HepG2 (cell line): ENCODE data around the gene RIPK3. TPM values are rescaled to one million over a fixed set of nuclear protein-coding genes. Genes with fewer than 3 reads are reported as not detected.
A peak's percentile ranks its signal among the peaks of the same experiment; 100 is the strongest.
"Not testable (repeated sequence)": the region's sequence is repeated elsewhere in the genome, so short reads cannot be mapped to it uniquely, and the experiment has no call there.

ENCODE experiments used
- ATAC-seq: fragments of 200-7000 bp; cut with Tn5 transposase; 3 replicates; pipeline ENCODE4 v1.9.1; 2020; ENCODE audit warnings: mild to moderate bottlenecking, moderate library complexity
- BruUV-seq: library from RNA; stranded (reverse); fragments of 400-500 nt; replicated peaks from 2 replicates; lab custom pipeline; 2021; lab: Mats Ljungman, UMichigan
- CTCF ChIA-PET: fragments of 300-600 bp; formaldehyde crosslinking; extraction: SDS; loops from one replicate; lab custom pipeline; 2021; ENCODE audit warnings: low total read pairs, inconsistent platforms, low intra/inter-chr PET ratio; lab: Yijun Ruan, JAX
- POLR2A ChIA-PET: fragments of 350-600 bp; sonication (Branson Sonifier 250); formaldehyde crosslinking; loops from one replicate; lab custom pipeline; 2020; ENCODE audit warnings: antibody characterized with exemption, inconsistent platforms; lab: Yijun Ruan, JAX
- DNase-seq: peaks from one replicate; pipeline ENCODE4 v3.0.0-alpha.2; 2015; ENCODE audit warnings: low spot score
- FAIRE-seq: peaks from 3 replicates; lab custom pipeline; 2011; peaks lifted over from hg19 to GRCh38; lab: Jason Lieb, UNC
- H2AFZ ChIP-seq: one replicate; pipeline ENCODE4 v1.6.1; 2011; ENCODE audit warnings: low read length, inconsistent platforms
- H3K27ac ChIP-seq: fragments of 300-600 bp; 3 replicates; pipeline ENCODE4 v1.8.0; 2011; ENCODE audit warnings: mixed run types, mild to moderate bottlenecking, mixed read lengths, low read length, inconsistent platforms; ENCODE audit not compliant: insufficient read depth; ENCODE audit errors: extremely low read length
- H3K27me3 ChIP-seq, 2 experiments: fragments of 200-600 bp in 1 of 2; 2 replicates in 1 of 2; 3 replicates in 1 of 2; pipeline versions ENCODE4 v1.6.0 to v1.8.0; 2011; ENCODE audit warnings: low read length in 2 of 2, mild to moderate bottlenecking in 2 of 2, moderate library complexity in 2 of 2, inconsistent platforms in 1 of 2; ENCODE audit not compliant: insufficient read depth in 2 of 2, control insufficient read depth in 1 of 2
- H3K36me3 ChIP-seq, 2 experiments: fragments of 200-600 bp in 1 of 2; replicated peaks in 1 of 2; 2 replicates in 1 of 2; 3 replicates in 1 of 2; pipeline versions ENCODE4 v1.5.1 to v1.8.0; 2011; ENCODE audit warnings: low read length in 2 of 2, inconsistent platforms in 1 of 2; ENCODE audit not compliant: insufficient read depth in 2 of 2, control insufficient read depth in 1 of 2
- H3K4me1 ChIP-seq: 2 replicates; pipeline ENCODE4 v1.5.1; 2012; ENCODE audit warnings: low read length, inconsistent platforms; ENCODE audit not compliant: insufficient read depth
- H3K4me2 ChIP-seq: 2 replicates; pipeline ENCODE4 v1.6.0; 2011; ENCODE audit warnings: low read depth, low read length, inconsistent platforms
- H3K4me3 ChIP-seq, 3 experiments: fragments of 200-600 bp in 1 of 3; sonication (generic), shearing (Covaris generic) in 1 of 3; replicated peaks in 1 of 3; 2 replicates each; pipeline ENCODE4 v1.5.1; 2011 to 2016; ENCODE audit warnings: low read length in 3 of 3, inconsistent platforms in 2 of 3, low read depth in 2 of 3, mild to moderate bottlenecking in 2 of 3, control low read depth in 1 of 3, mixed read lengths in 1 of 3; ENCODE audit not compliant: insufficient read depth in 1 of 3
- H3K79me2 ChIP-seq: one replicate; pipeline ENCODE4 v1.6.1; 2011; ENCODE audit warnings: low read length, inconsistent platforms; ENCODE audit not compliant: insufficient read depth
- H3K9ac ChIP-seq: 2 replicates; pipeline ENCODE4 v1.6.0; 2011; ENCODE audit warnings: mild to moderate bottlenecking, low read depth, low read length, inconsistent platforms; ENCODE audit not compliant: insufficient read depth
- H3K9me3 ChIP-seq: 2 replicates; pipeline ENCODE4 v1.5.1; 2012; ENCODE audit warnings: mild to moderate bottlenecking, low read length
- H4K20me1 ChIP-seq: 2 replicates; pipeline ENCODE4 v1.6.0; 2011; ENCODE audit warnings: inconsistent platforms, mild to moderate bottlenecking, low read length, moderate library complexity; ENCODE audit not compliant: insufficient read depth
- CEBPG ChIP-seq: IDR thresholded peaks from 2 replicates; pipeline ENCODE4 v1.6.1; 2016
- ESRRA ChIP-seq: sonication (generic); formaldehyde crosslinking; IDR thresholded peaks from 2 replicates; pipeline ENCODE4 v1.5.1; 2020; ENCODE audit warnings: mild to moderate bottlenecking, low read depth, missing genetic modification reagents
- GATAD2A ChIP-seq: IDR thresholded peaks from 2 replicates; pipeline ENCODE4 v1.6.1; 2016
- GTF3A ChIP-seq: sonication (generic); formaldehyde crosslinking; conservative IDR thresholded peaks from 2 replicates; pipeline ENCODE4 v1.4.0; 2020; ENCODE audit warnings: mild to moderate bottlenecking, missing genetic modification reagents
- HNF4G ChIP-seq, 2 experiments: sonication (generic) in 1 of 2; formaldehyde crosslinking in 1 of 2; IDR thresholded peaks; 2 replicates each; pipeline versions ENCODE4 v1.4.0 to v1.6.1; 2011 to 2020; ENCODE audit warnings: borderline replicate concordance in 2 of 2, low read depth in 2 of 2, mild to moderate bottlenecking in 2 of 2, low read length in 1 of 2, missing genetic modification reagents in 1 of 2, moderate library complexity in 1 of 2
- NKX3-1 ChIP-seq: sonication (generic); formaldehyde crosslinking; IDR thresholded peaks from 2 replicates; pipeline ENCODE4 v1.5.0; 2020; ENCODE audit warnings: missing genetic modification reagents
- NR2F1 ChIP-seq, 2 experiments: fragments of 450-650 bp in 1 of 2; formaldehyde crosslinking in 1 of 2; IDR thresholded peaks; 2 replicates each; pipeline versions ENCODE4 v1.5.0 to v1.6.1; 2016 to 2020; ENCODE audit warnings: mild to moderate bottlenecking in 1 of 2, missing compliant biosample characterization in 1 of 2, missing genetic modification reagents in 1 of 2, moderate library complexity in 1 of 2
- PAWR ChIP-seq: sonication (generic); formaldehyde crosslinking; IDR thresholded peaks from 2 replicates; pipeline ENCODE4 v1.4.0; 2020; ENCODE audit warnings: missing genetic modification reagents, mild to moderate bottlenecking, borderline replicate concordance
- PCBP2 ChIP-seq: fragments of 200-400 bp; formaldehyde crosslinking; optimal IDR thresholded peaks from 2 replicates; pipeline ENCODE3; 2018; ENCODE audit warnings: low read length, low read depth; ENCODE audit not compliant: poor library complexity, severe bottlenecking
- ZSCAN25 ChIP-seq: sonication (generic); formaldehyde crosslinking; IDR thresholded peaks from 2 replicates; pipeline ENCODE4 v1.8.0; 2022; ENCODE audit warnings: mild to moderate bottlenecking, missing genetic modification reagents
- ZSCAN30 ChIP-seq: sonication (generic); formaldehyde crosslinking; IDR thresholded peaks from 2 replicates; pipeline ENCODE4 v1.5.0; 2020; ENCODE audit warnings: mild to moderate bottlenecking, missing genetic modification reagents
- WGBS: methylation state at CpG from one replicate; pipeline ENCODE4 v1.1.6; 2017; ENCODE audit warnings: low lambda C conversion rate; 5-methylcytosine and 5-hydroxymethylcytosine counted together
- in situ Hi-C: cut with HindIII; loops from 2 replicates; pipeline ENCODE4 v1.10.0; 2017; ENCODE audit warnings: low pct_unique_long_range_greater_than_20kb; ENCODE audit not compliant: extremely low pct_ligation_motif_present
- intact Hi-C: fragments of 100-400 bp; cut with micrococcal nuclease; formaldehyde crosslinking; loops from one replicate; pipeline ENCODE4 v1.10.0; 2022; ENCODE audit not compliant: unreplicated experiment
- polyA plus RNA-seq, 8 experiments: library from polyadenylated mRNA; depleted of rRNA in 3 of 8; stranded (reverse) in 7 of 8; unstranded in 1 of 8; fragments of >200 nt; fragmentation: Illumina TruSeq in 4 of 8; extraction: Trizol in 4 of 8; gene quantifications; 2 replicates each; pipeline versions ENCODE4 v1.2.1 to v1.2.3, GENCODE V29; 2011 to 2016; ENCODE audit warnings: low read depth in 4 of 8, missing spikeins in 1 of 8, mixed read lengths in 1 of 8; ENCODE audit not compliant: insufficient read depth in 1 of 8
- total RNA-seq, 5 experiments: library from RNA; depleted of rRNA; stranded (reverse); fragments of >200 nt; fragmentation: Illumina TruSeq; extraction: Trizol; gene quantifications; 2 replicates each; pipeline ENCODE4 v1.2.3, GENCODE V29; 2016; ENCODE audit warnings: low read depth in 1 of 5
- TF ChIP-seq, protein P1 (sequence below): IDR thresholded peaks from 2 replicates; pipeline ENCODE4 v1.6.1; 2016

RIPK3 gene
- total and polyA plus RNA-seq, 2 of the 13 experiments (the other 11 are each of a cell fraction or from before 2014, with no cell fraction given), result not detected

DNA sequence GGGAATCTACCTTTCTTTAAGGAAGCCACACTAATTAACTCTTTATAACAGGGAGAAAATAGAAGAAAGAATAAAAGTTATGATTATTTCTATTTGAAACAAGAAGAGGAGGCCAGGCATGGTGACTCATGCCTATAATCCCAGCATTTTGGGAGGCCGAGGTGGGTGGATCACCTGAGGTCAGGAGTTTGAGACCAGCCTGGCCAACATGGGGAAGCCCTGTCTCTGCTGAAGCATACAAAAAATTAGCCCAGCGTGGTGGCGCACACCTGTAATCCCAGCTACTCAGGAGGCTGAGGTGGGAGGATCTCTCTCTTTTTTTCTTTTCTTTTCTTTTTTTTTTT lies 14.7 kb upstream of the RIPK3 start:
- DNase-seq, H3K36me3 ChIP-seq, BruUV-seq, in situ Hi-C loops, H4K20me1 ChIP-seq, H2AFZ ChIP-seq, intact Hi-C loops: not testable (repeated sequence)
- 0 out of 4 replicates have a peak, but pooled peaks of 1 of the 2 experiments have one; percentile 4 for TF ChIP-seq NR2F1 (CRISPR knock-in tag; IDR thresholded peaks at IDR 0.05)
- TF ChIP-seq, all 625 proteins: peak for 1; not testable (repeated sequence) for 624
- not testable (repeated sequence) for ATAC-seq, H3K9me3 ChIP-seq, H3K4me3 ChIP-seq, H3K79me2 ChIP-seq, FAIRE-seq, H3K4me2 ChIP-seq, H3K27ac ChIP-seq, H3K9ac ChIP-seq
- ChIA-PET POLR2A (interaction anchor here (0.6 kb wide), 1 partner anchor 12 kb away, joined by 3 read pairs; no protein-coding TSS in a partner anchor), CTCF (interaction anchor here (1.0 kb wide), 1 partner anchor 22 kb away, joined by 3 read pairs; no protein-coding TSS in a partner anchor)
- WGBS, result 65% methylated on average over 3 of the region's 3 CpGs
- H3K4me1 ChIP-seq, result peaks cover 10% of the 10 kb centered on the region
- H3K27me3 ChIP-seq, result peaks cover 6 to 14% of the 10 kb centered on the region in 2 experiments; a peak in 2 of 5 replicates

DNA sequence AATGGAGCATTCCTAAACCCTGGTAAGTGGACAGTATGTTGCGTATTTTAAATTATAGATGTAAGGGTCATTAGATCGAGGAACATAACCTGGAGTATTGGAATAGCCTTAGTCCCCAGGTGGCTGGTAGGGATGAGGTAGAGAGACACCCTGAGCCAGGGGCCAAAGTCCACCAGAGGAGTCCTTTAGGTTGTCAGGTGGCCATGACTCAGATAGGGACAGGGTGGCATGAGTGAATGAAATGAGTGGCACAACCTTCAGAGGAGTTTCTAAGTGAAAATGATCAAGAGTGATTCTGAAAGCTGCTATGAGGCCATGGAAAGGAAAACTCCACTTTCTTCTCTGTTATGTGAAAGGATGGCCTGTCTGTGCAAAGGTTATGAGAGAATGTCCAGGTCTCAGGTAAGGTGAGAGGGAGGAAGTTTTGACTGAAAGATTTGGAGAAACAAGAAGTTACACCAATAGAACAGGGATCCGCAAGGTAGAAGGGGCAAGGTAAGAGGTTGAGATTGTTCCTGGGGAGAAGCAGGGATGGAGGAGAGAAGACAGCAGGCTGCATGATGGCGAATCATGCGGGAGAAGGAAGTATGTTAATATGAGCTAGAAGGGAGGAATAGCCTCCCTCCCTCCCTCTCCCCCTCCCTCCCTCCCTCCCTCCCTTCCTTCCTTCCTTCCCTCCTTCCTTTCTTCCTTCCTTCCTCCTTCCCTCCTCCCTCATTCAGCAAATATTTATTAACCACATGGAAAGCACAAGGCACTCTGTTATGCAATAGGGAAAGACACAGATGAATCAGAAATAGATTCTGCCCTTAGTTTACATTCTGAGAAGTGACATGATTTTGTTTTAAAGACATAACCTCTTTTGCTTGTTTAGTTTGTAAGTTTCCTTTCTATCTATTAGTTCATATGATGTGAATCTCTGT lies 14.0 kb upstream of the RIPK3 start:
- H2AFZ ChIP-seq, result no peak overlapping the region
- H3K9ac ChIP-seq, result no peak overlapping the region
- no peak overlapping the region for H3K27ac ChIP-seq
- no peaks in the 10 kb centered on the region for H3K79me2 ChIP-seq
- H4K20me1 ChIP-seq, result no peaks in the 10 kb centered on the region
- H3K4me3 ChIP-seq, result no peak overlapping the region
- intact Hi-C loops, result no loop called here
- DNase-seq (peak; percentile 72), FAIRE-seq (peak; percentile 8), ATAC-seq (peak; percentile 75)
- H3K4me1 ChIP-seq, result peaks cover 10% of the 10 kb centered on the region
- in situ Hi-C loops, result no loop called here
- ChIA-PET CTCF (interaction anchor here (1.0 kb wide), 1 partner anchor 22 kb away, joined by 3 read pairs; no protein-coding TSS in a partner anchor), POLR2A (interaction anchor here (0.6 to 1.2 kb wide), 2 partner anchors 13 to 78 kb away, joined by 3 read pairs; no protein-coding TSS in a partner anchor)
- no TSS peak for BruUV-seq
- 59% methylated on average over 5 of the region's 5 CpGs for WGBS
- H3K9me3 ChIP-seq, result no peaks in the 10 kb centered on the region
- no peaks in the 10 kb centered on the region for H3K36me3 ChIP-seq
- H3K4me2 ChIP-seq, result no peak overlapping the region
- peaks cover 6 to 14% of the 10 kb centered on the region in 2 experiments; a peak in 2 of 5 replicates for H3K27me3 ChIP-seq
- no peak for TF ChIP-seq ESRRA (CRISPR knock-in tag)
- TF ChIP-seq PCBP2, result peak; percentile 94
- 0 out of 2 replicates have a peak, but pooled peaks have one; percentile 28 for TF ChIP-seq GATAD2A
- TF ChIP-seq PAWR, result no peak
- no peak for TF ChIP-seq GTF3A
- TF ChIP-seq NKX3-1 (CRISPR knock-in tag), result no peak
- 0 out of 2 replicates have a peak, but pooled peaks have one; percentile 33 for TF ChIP-seq ZSCAN30
- TF ChIP-seq ZSCAN25 (CRISPR knock-in tag), result peak; percentile 85; the same call in 1 of the 2 replicates
- TF ChIP-seq, protein P1, sequence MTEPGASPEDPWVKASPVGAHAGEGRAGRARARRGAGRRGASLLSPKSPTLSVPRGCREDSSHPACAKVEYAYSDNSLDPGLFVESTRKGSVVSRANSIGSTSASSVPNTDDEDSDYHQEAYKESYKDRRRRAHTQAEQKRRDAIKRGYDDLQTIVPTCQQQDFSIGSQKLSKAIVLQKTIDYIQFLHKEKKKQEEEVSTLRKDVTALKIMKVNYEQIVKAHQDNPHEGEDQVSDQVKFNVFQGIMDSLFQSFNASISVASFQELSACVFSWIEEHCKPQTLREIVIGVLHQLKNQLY, result 0 out of 2 replicates have a peak, but pooled peaks have one; percentile 17
- TF ChIP-seq HNF4G (IDR thresholded peaks at IDR 0.05; ENCODE audit: borderline replicate concordance, low read depth, low read length), result peak; percentile 34; the same call in 1 of the 2 replicates
- TF ChIP-seq HNF4G (CRISPR knock-in tag; IDR thresholded peaks at IDR 0.05; ENCODE audit: borderline replicate concordance, low read depth), result no peak
- peak; percentile 46; the same call in 1 of the 2 replicates for TF ChIP-seq CEBPG (CRISPR knock-in tag)
